ENCODE measurements around the gene ZNF664.

ZNF664 gene

GRCh38 chr12:123983822-123984485 lies 10.9 kb downstream of the ZNF664 start:
- no peak overlapping the region for H3K4me3 Mint-ChIP-seq

GRCh38 chr12:123984903-123985302 lies 11.9 kb downstream of the ZNF664 start:
- H3K27ac Mint-ChIP-seq: no peak overlapping the region
- H3K4me1 Mint-ChIP-seq (ENCODE audit: low read depth): peaks cover 24% of the 10 kb centered on the region
- no peaks in the 10 kb centered on the region for H3K27me3 Mint-ChIP-seq

More at GRCh38 chr12:123983822-123984485, 10.9 kb downstream of the ZNF664 start:
- peak; percentile 42 for DNase-seq
- no peak overlapping the region for H3K27ac Mint-ChIP-seq
- H3K4me1 Mint-ChIP-seq (ENCODE audit: low read depth): peaks cover 28% of the 10 kb centered on the region
- H3K36me3 Mint-ChIP-seq (ENCODE audit: low read depth): peaks cover 68% of the 10 kb centered on the region
- no peaks in the 10 kb centered on the region for H3K9me3 Mint-ChIP-seq
- H3K27me3 Mint-ChIP-seq: no peaks in the 10 kb centered on the region

GRCh38 chr12:123986374-123986965 lies 13.5 kb downstream of the ZNF664 start:
- no peak overlapping the region for H3K4me3 Mint-ChIP-seq
- H3K27ac Mint-ChIP-seq: no peak overlapping the region
- H3K27me3 Mint-ChIP-seq: no peaks in the 10 kb centered on the region
- H3K4me1 Mint-ChIP-seq (ENCODE audit: low read depth): peaks cover 28% of the 10 kb centered on the region
- DNase-seq: no peak
- H3K36me3 Mint-ChIP-seq (ENCODE audit: low read depth): peaks cover 78% of the 10 kb centered on the region
- no peaks in the 10 kb centered on the region for H3K9me3 Mint-ChIP-seq

More at GRCh38 chr12:123984903-123985302, 11.9 kb downstream of the ZNF664 start:
- peaks cover 70% of the 10 kb centered on the region for H3K36me3 Mint-ChIP-seq (ENCODE audit: low read depth)
- no peaks in the 10 kb centered on the region for H3K9me3 Mint-ChIP-seq
- no peak for DNase-seq
- H3K4me3 Mint-ChIP-seq: no peak overlapping the region

DNA sequence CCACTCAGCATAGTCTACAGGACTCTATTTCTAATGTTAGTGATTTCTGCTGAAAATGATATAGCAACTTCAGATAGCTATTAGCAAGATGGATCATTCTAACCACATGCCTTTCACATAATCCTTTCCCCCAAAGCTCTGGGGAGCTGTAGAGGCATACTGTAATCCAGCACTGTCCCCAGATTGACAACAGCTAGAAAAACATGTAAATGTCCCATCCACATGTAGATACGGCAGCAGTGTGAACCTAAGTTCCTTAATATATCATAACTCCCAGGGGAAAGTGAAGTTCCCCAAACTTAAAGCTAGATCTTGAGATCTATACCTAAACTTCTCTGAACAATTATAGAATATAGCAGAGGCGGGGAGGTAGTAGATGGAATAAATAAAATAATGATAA lies 14.0 kb downstream of the ZNF664 start:
- H3K9me3 Mint-ChIP-seq: no peaks in the 10 kb centered on the region
- H3K27ac Mint-ChIP-seq: no peak overlapping the region
- DNase-seq: no peak
- peaks cover 28% of the 10 kb centered on the region for H3K4me1 Mint-ChIP-seq (ENCODE audit: low read depth)
- peaks cover 77% of the 10 kb centered on the region for H3K36me3 Mint-ChIP-seq (ENCODE audit: low read depth)
- H3K27me3 Mint-ChIP-seq: no peaks in the 10 kb centered on the region
- no peak overlapping the region for H3K4me3 Mint-ChIP-seq

DNA sequence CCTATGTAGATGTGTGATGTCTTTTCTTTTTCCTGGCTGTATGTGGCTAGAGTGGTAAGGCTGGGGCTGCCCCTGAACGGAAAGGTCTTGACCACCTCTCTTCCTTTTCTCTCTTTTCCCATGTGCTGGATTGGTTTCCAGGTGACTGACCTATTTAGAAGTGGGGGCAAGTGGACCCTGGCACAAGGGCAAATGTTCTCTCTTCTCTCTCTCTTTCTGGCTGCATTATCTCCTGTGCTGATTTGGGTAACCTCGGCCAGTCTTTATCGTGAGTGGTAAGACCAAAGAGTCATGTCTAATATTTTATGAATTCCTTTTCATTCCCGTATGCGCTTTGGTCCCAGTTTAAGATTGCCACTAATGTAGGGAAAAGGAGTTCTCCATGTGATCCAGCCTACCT lies 16.2 kb downstream of the ZNF664 start:
- DNase-seq: no peak
- Mint-ChIP-seq H3K4me1 (ENCODE audit: low read depth) (peaks cover 29% of the 10 kb centered on the region), H3K9me3 (no peaks in the 10 kb centered on the region), H3K27me3 (no peaks in the 10 kb centered on the region), H3K4me3 (no peak overlapping the region), H3K36me3 (ENCODE audit: low read depth) (peaks cover 84% of the 10 kb centered on the region), H3K27ac (no peak overlapping the region)

- peaks cover 86% of the 10 kb centered on the region for H3K36me3 Mint-ChIP-seq (ENCODE audit: low read depth)
- no peak overlapping the region for H3K4me3 Mint-ChIP-seq
- no peaks in the 10 kb centered on the region for H3K9me3 Mint-ChIP-seq
- no peak overlapping the region for H3K27ac Mint-ChIP-seq
- H3K4me1 Mint-ChIP-seq (ENCODE audit: low read depth): peaks cover 27% of the 10 kb centered on the region
- DNase-seq: no peak
- no peaks in the 10 kb centered on the region for H3K27me3 Mint-ChIP-seq
Observed at GRCh38 chr12:123989753-123990152, 16.7 kb downstream of the ZNF664 start.

GRCh38 chr12:123990511-123990910 lies 17.5 kb downstream of the ZNF664 start:
- Mint-ChIP-seq H3K27me3 (no peaks in the 10 kb centered on the region), H3K27ac (no peak overlapping the region), H3K4me1 (ENCODE audit: low read depth) (peaks cover 30% of the 10 kb centered on the region), H3K36me3 (ENCODE audit: low read depth) (peaks cover 89% of the 10 kb centered on the region), H3K4me3 (no peak overlapping the region), H3K9me3 (no peaks in the 10 kb centered on the region)
- no peak for DNase-seq

DNA sequence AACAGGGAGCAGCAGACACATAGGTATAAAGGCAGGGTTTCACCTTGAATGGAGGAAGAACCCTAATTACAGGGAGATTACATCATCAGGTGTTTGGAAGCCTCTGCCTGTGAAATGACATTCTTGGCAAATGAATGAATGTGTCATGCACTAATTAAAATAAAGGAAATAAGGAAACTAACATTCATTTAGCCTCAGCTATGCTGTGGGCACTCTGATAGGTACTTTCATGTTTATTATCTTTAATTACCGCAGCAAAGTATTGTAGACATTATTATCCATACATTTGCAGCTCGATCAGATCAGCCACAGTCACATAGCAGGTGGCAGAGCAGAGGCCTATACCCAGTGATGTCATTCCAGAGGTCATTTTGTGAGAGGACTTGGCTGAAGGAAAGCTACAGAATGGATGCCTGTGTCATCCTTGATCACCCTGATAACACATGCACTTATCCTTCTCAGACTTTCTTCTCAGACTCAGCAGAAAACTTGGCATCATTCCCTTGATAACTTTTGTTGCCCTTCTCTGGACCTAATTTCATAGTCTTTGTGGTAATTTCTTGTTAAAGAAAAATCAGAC lies 18.4 kb downstream of the ZNF664 start:
- DNase-seq: no peak
- Mint-ChIP-seq H3K4me1 (ENCODE audit: low read depth) (peaks cover 39% of the 10 kb centered on the region), H3K36me3 (ENCODE audit: low read depth) (peaks cover 92% of the 10 kb centered on the region), H3K27ac (no peak overlapping the region), H3K4me3 (no peak overlapping the region), H3K9me3 (no peaks in the 10 kb centered on the region), H3K27me3 (no peaks in the 10 kb centered on the region)

- DNase-seq: no peak
- Mint-ChIP-seq H3K4me1 (ENCODE audit: low read depth) (peaks cover 38% of the 10 kb centered on the region), H3K27ac (no peak overlapping the region), H3K27me3 (no peaks in the 10 kb centered on the region), H3K4me3 (no peak overlapping the region), H3K36me3 (ENCODE audit: low read depth) (peaks cover 84% of the 10 kb centered on the region), H3K9me3 (no peaks in the 10 kb centered on the region)
Observed at GRCh38 chr12:123992118-123992825, 19.3 kb downstream of the ZNF664 start.

DNA sequence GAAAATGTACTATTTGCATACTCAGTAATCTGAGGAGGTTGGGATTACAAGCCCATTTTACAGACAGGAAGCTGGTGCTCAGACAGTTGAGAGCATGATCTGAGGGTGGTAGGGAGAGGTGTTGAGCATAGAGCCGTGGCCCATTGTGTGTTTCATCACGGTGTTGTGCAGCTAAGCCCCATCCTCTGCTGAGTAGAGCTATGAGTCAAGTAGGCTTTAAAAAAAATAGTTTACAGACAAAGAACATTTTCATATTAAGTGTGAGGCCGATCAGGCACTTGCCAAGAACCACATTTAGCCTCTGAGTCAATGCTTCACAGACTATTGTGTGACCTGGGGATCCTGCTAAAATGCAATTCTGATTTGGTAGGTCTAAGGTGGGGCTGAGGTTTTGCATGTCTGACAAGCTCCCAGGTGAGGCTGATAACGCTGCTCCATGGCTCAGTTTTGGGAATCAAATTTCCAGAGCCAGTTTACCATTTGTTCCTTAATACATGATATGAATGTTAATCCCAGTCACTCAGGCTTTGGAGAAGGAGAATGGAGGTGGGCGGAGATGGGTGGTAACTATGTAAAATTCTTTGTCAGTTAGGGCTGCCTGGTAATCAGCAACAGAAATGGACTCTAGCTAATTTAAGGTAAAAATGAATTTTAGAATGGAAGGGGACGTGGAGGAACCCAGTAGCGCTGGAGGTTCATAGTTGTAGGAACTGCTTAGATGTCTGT lies 22.2 kb downstream of the ZNF664 start:
- Mint-ChIP-seq H3K27ac (peak overlapping the region; percentile 12), H3K36me3 (ENCODE audit: low read depth) (peaks cover 76% of the 10 kb centered on the region), H3K9me3 (no peaks in the 10 kb centered on the region), H3K4me3 (no peak overlapping the region), H3K4me1 (ENCODE audit: low read depth) (peaks cover 46% of the 10 kb centered on the region), H3K27me3 (no peaks in the 10 kb centered on the region)
- no peak for DNase-seq

DNA sequence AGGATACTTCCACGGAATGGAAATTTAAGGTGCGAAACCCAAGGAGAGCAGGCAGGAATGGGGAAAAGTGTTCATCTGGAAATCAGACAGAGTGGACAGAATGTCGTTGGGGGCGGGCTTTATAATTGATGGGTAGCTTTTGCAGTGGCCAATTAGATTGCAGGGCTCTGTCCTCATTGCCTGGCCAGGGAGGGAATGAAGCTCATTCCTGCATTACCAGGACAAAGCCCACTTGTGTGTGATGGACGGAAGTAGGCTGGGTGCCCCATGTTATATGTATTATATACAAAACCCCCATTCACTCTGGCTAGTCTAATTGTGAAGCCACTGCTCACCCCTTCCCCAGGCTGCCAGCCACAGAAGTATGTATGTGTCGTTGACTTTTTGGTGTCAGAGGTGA lies 23.6 kb downstream of the ZNF664 start:
- H3K4me1 Mint-ChIP-seq (ENCODE audit: low read depth): peaks cover 38% of the 10 kb centered on the region
- no peaks in the 10 kb centered on the region for H3K9me3 Mint-ChIP-seq
- H3K27ac Mint-ChIP-seq: peak overlapping the region; percentile 65
- DNase-seq: no peak
- H3K27me3 Mint-ChIP-seq: no peaks in the 10 kb centered on the region
- H3K4me3 Mint-ChIP-seq: no peak overlapping the region
- H3K36me3 Mint-ChIP-seq (ENCODE audit: low read depth): peaks cover 63% of the 10 kb centered on the region

DNA sequence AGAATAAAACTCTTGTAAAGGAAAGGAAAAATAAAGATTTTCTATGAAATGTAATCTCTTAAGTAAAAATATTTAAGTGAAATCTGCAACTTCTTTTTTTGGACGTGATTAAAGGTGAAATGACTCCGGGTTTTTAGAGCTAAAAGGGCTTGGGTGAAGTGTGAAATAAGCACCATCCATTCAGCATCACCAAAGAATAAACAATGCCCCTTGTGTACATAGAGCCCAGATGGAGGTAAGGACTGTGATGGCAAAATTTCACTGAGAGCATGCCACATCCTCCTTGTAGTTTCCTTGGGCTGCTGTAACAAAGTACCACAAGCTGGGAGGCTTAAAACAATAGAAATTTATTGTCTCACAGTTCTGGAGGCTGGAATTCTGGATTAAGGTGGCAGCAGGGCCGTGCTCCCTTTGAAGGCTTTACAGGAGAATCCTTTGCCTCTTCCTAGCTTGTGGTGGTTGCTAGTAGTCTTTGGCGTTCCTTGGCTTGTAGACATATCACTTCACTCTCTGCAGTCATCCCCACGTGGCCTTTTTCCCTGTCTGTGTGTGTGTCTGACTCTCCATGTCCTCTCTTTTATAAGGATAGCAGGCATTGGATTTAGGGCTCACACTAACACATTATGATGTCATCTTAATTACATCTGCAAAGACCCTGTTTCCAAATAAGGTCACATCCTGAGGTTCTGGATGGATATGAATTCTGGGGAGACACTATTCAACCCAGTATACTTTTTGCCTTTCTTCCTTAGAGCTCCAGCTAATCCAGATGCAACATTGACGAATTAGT lies 24.2 kb downstream of the ZNF664 start:
- DNase-seq: no peak
- peaks cover 56% of the 10 kb centered on the region for H3K36me3 Mint-ChIP-seq (ENCODE audit: low read depth)
- H3K4me1 Mint-ChIP-seq (ENCODE audit: low read depth): peaks cover 38% of the 10 kb centered on the region
- no peak overlapping the region for H3K27ac Mint-ChIP-seq
- no peaks in the 10 kb centered on the region for H3K9me3 Mint-ChIP-seq
- H3K4me3 Mint-ChIP-seq: no peak overlapping the region
- no peaks in the 10 kb centered on the region for H3K27me3 Mint-ChIP-seq

GRCh38 chr12:123997908-123998307 lies 24.9 kb downstream of the ZNF664 start:
- H3K9me3 Mint-ChIP-seq: no peaks in the 10 kb centered on the region
- DNase-seq: no peak
- H3K27ac Mint-ChIP-seq: no peak overlapping the region

More at GRCh38 chr12:123997908-123998307, 24.9 kb downstream of the ZNF664 start:
- H3K4me3 Mint-ChIP-seq: no peak overlapping the region
- H3K4me1 Mint-ChIP-seq (ENCODE audit: low read depth): peaks cover 38% of the 10 kb centered on the region
- no peaks in the 10 kb centered on the region for H3K27me3 Mint-ChIP-seq
- peaks cover 50% of the 10 kb centered on the region for H3K36me3 Mint-ChIP-seq (ENCODE audit: low read depth)

All from activated T-cell treated with anti-CD3 and anti-CD28 coated beads, Interleukin-2, amount 50 U/mL, for 24 hours (primary cell).